Right lobe of liver (tissue), 4 donors: ENCODE measurements around the gene ZNF827.

Source experiments
- POLR2A ChIP-seq: fragments of 450-650 bp; IDR thresholded peaks from one replicate; pipeline ENCODE4 v1.6.1; 2017; ENCODE audit warnings: antibody characterized with exemption, mild to moderate bottlenecking
- TF ChIP-seq, protein P1 (sequence below), 4 donors: fragments of 200-600 bp in 3 of 4; fragments of 450-650 bp in 1 of 4; IDR thresholded peaks; one replicate each; pipeline versions ENCODE4 v1.5.1 to v1.8.0; 2016 to 2022; ENCODE audit warnings: antibody characterized with exemption in 4 of 4, mild to moderate bottlenecking in 2 of 4
- donor health status: DM: no; HTN: no; CAD: no.
- donor health status: DM: no; HTN: no; CAD: no.
- donor health status: DM: no; HTN: yes; CAD: no.

DNA sequence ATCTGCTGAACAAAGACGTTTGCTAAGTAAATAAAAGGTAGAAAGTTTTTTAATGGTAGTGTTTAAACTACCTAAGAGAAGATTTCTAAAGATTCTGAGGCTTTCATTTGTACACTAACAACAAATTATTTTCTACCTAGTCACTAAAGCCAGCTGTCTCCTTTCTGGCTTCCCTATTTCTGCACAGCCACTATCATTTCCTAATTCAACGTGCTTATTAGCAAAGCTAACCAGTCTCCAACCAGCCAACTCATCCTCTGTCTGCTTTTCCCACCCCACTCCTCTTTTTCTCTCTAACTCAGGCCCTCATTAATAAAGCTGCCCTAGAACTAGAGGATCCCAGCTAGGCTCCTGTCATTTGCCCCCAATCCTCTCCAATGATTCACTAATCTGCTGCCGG, 118.2 kb downstream of the ZNF827 start:
- TF ChIP-seq, protein P1, sequence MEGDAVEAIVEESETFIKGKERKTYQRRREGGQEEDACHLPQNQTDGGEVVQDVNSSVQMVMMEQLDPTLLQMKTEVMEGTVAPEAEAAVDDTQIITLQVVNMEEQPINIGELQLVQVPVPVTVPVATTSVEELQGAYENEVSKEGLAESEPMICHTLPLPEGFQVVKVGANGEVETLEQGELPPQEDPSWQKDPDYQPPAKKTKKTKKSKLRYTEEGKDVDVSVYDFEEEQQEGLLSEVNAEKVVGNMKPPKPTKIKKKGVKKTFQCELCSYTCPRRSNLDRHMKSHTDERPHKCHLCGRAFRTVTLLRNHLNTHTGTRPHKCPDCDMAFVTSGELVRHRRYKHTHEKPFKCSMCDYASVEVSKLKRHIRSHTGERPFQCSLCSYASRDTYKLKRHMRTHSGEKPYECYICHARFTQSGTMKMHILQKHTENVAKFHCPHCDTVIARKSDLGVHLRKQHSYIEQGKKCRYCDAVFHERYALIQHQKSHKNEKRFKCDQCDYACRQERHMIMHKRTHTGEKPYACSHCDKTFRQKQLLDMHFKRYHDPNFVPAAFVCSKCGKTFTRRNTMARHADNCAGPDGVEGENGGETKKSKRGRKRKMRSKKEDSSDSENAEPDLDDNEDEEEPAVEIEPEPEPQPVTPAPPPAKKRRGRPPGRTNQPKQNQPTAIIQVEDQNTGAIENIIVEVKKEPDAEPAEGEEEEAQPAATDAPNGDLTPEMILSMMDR (IDR thresholded peaks at IDR 0.05) = no peak
- no peak for TF ChIP-seq POLR2A
